HG02852 (cell line): Measurements from ENCODE around the gene CEP85.

Experiments used
- ATAC-seq: cut with Tn5 transposase; IDR thresholded peaks from one replicate; pipeline ENCODE4 v1.9.1; 2021; ENCODE audit warnings: mild to moderate bottlenecking, moderate library complexity; ENCODE audit not compliant: unreplicated experiment

CEP85 gene

GRCh38 chr1:26277719-26278118, 43.7 kb downstream of the CEP85 start:
- no peak for ATAC-seq

- no peak for ATAC-seq
These were observed 44.3 kb downstream of the CEP85 start for GRCh38 chr1:26278303-26278702.

GRCh38 chr1:26278724-26279455, 44.9 kb downstream of the CEP85 start:
- no peak for ATAC-seq

GRCh38 chr1:26279456-26280332, 45.7 kb downstream of the CEP85 start, which contains the start of gene SH3BGRL3:
Gene SH3BGRL3, plus strand, starts transcription at chr1:26280086. Its CDS starts 70 bp downstream, at chr1:26280156.
- peak; percentile 67 for ATAC-seq

GRCh38 chr1:26280333-26281042, 46.5 kb downstream of the CEP85 start:
- peak; percentile 3 for ATAC-seq

- no peak for ATAC-seq
These were observed 47.3 kb downstream of the CEP85 start for GRCh38 chr1:26281091-26281958.

GRCh38 chr1:26281971-26282370, 48.0 kb downstream of the CEP85 start:
- ATAC-seq = no peak

GRCh38 chr1:26282401-26282918, 48.5 kb downstream of the CEP85 start:
- ATAC-seq = no peak

GRCh38 chr1:26283279-26283853, 49.4 kb downstream of the CEP85 start:
- ATAC-seq = no peak

GRCh38 chr1:26283871-26284596, 50.0 kb downstream of the CEP85 start:
- ATAC-seq = no peak

- no peak for ATAC-seq
These were observed 50.8 kb downstream of the CEP85 start for GRCh38 chr1:26284597-26285347.

GRCh38 chr1:26285366-26286063, 51.5 kb downstream of the CEP85 start:
- ATAC-seq = no peak

- ATAC-seq = no peak
These were observed 52.0 kb downstream of the CEP85 start for GRCh38 chr1:26286064-26286416.

- ATAC-seq = peak; percentile 41
These were observed 53.2 kb downstream of the CEP85 start for GRCh38 chr1:26287033-26287711.

- no peak for ATAC-seq
These were observed 53.8 kb downstream of the CEP85 start for GRCh38 chr1:26287811-26288210.

- no peak for ATAC-seq
These were observed 54.4 kb downstream of the CEP85 start for GRCh38 chr1:26288311-26288941.
